Fibroblast of villous mesenchyme (primary cell): ENCODE results near the gene MIEF2. TPM values are rescaled to one million over a fixed set of nuclear protein-coding genes. Genes with fewer than 3 reads are reported as not detected.

ENCODE experiments used
- DNase-seq: peaks from one replicate; pipeline ENCODE4 v3.0.0-alpha.2; 2010; ENCODE audit warnings: low read depth
- H3K4me3 ChIP-seq: 2 replicates; pipeline ENCODE4 v1.5.1; 2011; ENCODE audit warnings: low read depth, mild to moderate bottlenecking, low read length
- total RNA-seq: library from RNA; depleted of rRNA; stranded (reverse); fragments of >200 nt; gene quantifications from 2 replicates; pipeline ENCODE4 v1.2.3, GENCODE V29; 2012
- TF ChIP-seq, protein P1 (sequence below): IDR thresholded peaks from 2 replicates; pipeline ENCODE4 v1.5.1; 2012; ENCODE audit warnings: low read depth, mild to moderate bottlenecking, low read length; ENCODE audit not compliant: insufficient read depth

Gene MIEF2
- total RNA-seq, 1 donor: 16.4 TPM

DNA sequence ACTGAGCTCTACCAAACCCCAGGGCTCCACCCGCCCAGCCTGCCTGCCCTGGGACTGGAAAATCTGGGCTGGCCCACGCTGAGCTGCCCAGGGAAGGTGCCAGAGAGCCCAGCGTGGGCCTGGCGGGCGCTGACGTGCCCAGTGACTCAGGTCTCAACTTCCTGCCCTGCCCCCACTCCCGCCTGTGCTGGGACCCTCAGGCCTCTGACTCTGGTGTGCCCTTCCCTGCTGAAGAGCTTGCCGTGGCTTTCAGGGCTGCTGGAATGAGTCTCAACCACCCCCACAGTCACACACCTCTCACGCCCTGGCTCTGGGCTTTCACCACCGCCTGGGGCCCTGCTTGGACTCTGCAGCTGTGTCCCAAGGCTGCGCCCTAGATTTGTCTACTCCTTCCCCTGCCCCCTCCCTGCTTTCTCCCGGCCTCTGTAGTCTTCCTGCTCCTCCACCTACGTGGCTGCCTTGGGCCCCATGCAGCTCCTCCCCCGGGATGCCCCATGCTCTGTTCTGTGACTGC is 24.7 kb upstream of the MIEF2 start:
- TF ChIP-seq, protein P1, sequence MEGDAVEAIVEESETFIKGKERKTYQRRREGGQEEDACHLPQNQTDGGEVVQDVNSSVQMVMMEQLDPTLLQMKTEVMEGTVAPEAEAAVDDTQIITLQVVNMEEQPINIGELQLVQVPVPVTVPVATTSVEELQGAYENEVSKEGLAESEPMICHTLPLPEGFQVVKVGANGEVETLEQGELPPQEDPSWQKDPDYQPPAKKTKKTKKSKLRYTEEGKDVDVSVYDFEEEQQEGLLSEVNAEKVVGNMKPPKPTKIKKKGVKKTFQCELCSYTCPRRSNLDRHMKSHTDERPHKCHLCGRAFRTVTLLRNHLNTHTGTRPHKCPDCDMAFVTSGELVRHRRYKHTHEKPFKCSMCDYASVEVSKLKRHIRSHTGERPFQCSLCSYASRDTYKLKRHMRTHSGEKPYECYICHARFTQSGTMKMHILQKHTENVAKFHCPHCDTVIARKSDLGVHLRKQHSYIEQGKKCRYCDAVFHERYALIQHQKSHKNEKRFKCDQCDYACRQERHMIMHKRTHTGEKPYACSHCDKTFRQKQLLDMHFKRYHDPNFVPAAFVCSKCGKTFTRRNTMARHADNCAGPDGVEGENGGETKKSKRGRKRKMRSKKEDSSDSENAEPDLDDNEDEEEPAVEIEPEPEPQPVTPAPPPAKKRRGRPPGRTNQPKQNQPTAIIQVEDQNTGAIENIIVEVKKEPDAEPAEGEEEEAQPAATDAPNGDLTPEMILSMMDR: no peak
- DNase-seq: peak; percentile 37
- H3K4me3 ChIP-seq: no peak overlapping the region

GRCh38 chr17:18236494-18236893 is 24.0 kb upstream of the MIEF2 start:
- DNase-seq: no peak
- TF ChIP-seq, protein P1: no peak

DNA sequence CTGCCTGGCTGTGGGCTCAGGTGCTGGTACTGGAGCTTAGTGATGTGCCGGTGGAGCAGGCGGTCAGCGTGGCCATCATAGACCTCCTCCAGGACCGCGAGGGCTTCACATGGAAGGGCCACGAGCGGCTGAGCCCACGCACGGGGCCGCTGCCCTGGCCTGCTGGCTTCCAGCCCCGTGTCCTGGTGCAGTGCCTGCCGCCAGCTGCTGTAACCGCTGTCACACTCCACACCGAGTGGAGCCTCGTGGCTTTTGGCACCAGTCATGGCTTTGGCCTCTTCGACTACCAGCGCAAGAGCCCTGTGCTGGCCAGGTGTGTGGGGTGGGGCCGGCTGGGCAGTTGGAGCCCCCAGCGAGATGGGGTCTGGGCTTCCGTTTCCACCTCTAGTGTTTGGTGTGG is 23.0 kb upstream of the MIEF2 start:
- TF ChIP-seq, protein P1: no peak
- H3K4me3 ChIP-seq: no peak overlapping the region
- no peak for DNase-seq

More at GRCh38 chr17:18236494-18236893, 24.0 kb upstream of the MIEF2 start:
- H3K4me3 ChIP-seq: no peak overlapping the region

DNA sequence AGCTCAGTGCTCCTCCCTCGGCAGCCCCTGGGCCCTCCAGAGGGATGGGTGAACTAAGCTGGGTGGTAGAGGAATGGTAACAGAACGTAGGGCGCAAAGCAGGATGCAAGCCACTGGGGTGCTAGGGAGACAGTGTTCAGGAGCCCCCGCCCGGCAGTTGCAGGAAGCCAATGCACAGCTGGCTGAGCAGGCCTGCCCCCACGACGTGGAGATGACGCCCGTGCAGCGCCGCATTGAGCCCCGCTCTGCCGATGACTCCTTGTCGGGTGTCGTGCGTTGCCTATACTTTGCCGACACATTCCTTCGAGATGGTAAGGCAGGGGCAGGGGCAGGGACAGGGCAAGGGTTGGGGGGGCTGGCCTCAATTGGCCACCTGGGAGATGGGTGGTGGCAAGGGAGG is 22.2 kb upstream of the MIEF2 start:
- TF ChIP-seq, protein P1: no peak
- H3K4me3 ChIP-seq: no peak overlapping the region
- DNase-seq: no peak

GRCh38 chr17:18240449-18240848 is 20.0 kb upstream of the MIEF2 start:
- H3K4me3 ChIP-seq: no peak overlapping the region
- TF ChIP-seq, protein P1: no peak
- DNase-seq: no peak

GRCh38 chr17:18241229-18241871 is 19.1 kb upstream of the MIEF2 start:
- TF ChIP-seq, protein P1: no peak
- no peak overlapping the region for H3K4me3 ChIP-seq
- no peak for DNase-seq
